PFSK-1 (cell line): ENCODE results near the gene LILRB2.

Source experiments
- TAF1 ChIP-seq: IDR thresholded peaks from 2 replicates; pipeline ENCODE4 v1.6.1; 2012; ENCODE audit warnings: low read length, control low read depth, borderline replicate concordance; ENCODE audit not compliant: insufficient read depth
- TF ChIP-seq, protein P1 (sequence below), 2 experiments: IDR thresholded peaks; 2 replicates each; pipeline versions ENCODE4 v1.6.1 to v1.8.0; 2011 to 2012; ENCODE audit warnings: low read depth in 2 of 2, low read length in 2 of 2, control low read depth in 1 of 2, inconsistent platforms in 1 of 2, mild to moderate bottlenecking in 1 of 2, moderate library complexity in 1 of 2; ENCODE audit not compliant: insufficient read depth in 1 of 2

GRCh38 chr19:54316746-54317107, 35.8 kb upstream of the LILRB2 start:
- TF ChIP-seq, protein P1, sequence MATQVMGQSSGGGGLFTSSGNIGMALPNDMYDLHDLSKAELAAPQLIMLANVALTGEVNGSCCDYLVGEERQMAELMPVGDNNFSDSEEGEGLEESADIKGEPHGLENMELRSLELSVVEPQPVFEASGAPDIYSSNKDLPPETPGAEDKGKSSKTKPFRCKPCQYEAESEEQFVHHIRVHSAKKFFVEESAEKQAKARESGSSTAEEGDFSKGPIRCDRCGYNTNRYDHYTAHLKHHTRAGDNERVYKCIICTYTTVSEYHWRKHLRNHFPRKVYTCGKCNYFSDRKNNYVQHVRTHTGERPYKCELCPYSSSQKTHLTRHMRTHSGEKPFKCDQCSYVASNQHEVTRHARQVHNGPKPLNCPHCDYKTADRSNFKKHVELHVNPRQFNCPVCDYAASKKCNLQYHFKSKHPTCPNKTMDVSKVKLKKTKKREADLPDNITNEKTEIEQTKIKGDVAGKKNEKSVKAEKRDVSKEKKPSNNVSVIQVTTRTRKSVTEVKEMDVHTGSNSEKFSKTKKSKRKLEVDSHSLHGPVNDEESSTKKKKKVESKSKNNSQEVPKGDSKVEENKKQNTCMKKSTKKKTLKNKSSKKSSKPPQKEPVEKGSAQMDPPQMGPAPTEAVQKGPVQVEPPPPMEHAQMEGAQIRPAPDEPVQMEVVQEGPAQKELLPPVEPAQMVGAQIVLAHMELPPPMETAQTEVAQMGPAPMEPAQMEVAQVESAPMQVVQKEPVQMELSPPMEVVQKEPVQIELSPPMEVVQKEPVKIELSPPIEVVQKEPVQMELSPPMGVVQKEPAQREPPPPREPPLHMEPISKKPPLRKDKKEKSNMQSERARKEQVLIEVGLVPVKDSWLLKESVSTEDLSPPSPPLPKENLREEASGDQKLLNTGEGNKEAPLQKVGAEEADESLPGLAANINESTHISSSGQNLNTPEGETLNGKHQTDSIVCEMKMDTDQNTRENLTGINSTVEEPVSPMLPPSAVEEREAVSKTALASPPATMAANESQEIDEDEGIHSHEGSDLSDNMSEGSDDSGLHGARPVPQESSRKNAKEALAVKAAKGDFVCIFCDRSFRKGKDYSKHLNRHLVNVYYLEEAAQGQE (IDR thresholded peaks at IDR 0.05; ENCODE audit: insufficient read depth in 1 of 2, low read depth in 2 of 2, low read length in 2 of 2), result no peak
- TF ChIP-seq TAF1, result no peak
